OCI-LY1 (cell line): ENCODE data around the gene ZFHX3.

Experiments used
- H2AFZ ChIP-seq: fragments of 200-600 bp; sonication (generic), shearing (Covaris generic); 2 replicates; pipeline ENCODE4 v1.6.0; 2014; ENCODE audit warnings: antibody characterized with exemption, mild to moderate bottlenecking, low read length
- H3F3A ChIP-seq: fragments of 200-600 bp; sonication (generic), shearing (Covaris generic); 2 replicates; pipeline ENCODE4 v1.6.0; 2014; ENCODE audit warnings: mild to moderate bottlenecking, antibody characterized with exemption, low read length, moderate library complexity; ENCODE audit not compliant: insufficient read depth
- H3K27ac ChIP-seq: fragments of 200-600 bp; sonication (generic); 2 replicates; pipeline ENCODE4 v1.5.1; 2014; ENCODE audit warnings: low read length, mixed run types, mild to moderate bottlenecking, low read depth; ENCODE audit not compliant: poor library complexity, severe bottlenecking
- H3K27me3 ChIP-seq: fragments of 200-600 bp; sonication (generic); 2 replicates; pipeline ENCODE4 v1.6.0; 2014; ENCODE audit warnings: antibody characterized with exemption, mild to moderate bottlenecking, low read length, moderate library complexity; ENCODE audit not compliant: insufficient read depth
- H3K36me3 ChIP-seq: fragments of 200-600 bp; sonication (generic); 2 replicates; pipeline ENCODE4 v1.6.1; 2014; ENCODE audit warnings: mild to moderate bottlenecking, antibody characterized with exemption, low read length, moderate library complexity, mixed read lengths; ENCODE audit not compliant: insufficient read depth
- H3K4me1 ChIP-seq: fragments of 200-600 bp; sonication (generic); 2 replicates; pipeline ENCODE4 v1.5.1; 2014; ENCODE audit warnings: mild to moderate bottlenecking, low read length, moderate library complexity; ENCODE audit not compliant: insufficient read depth, severe bottlenecking
- H3K4me2 ChIP-seq: fragments of 200-600 bp; sonication (generic), shearing (Covaris generic); 2 replicates; pipeline ENCODE4 v1.6.1; 2014; ENCODE audit warnings: low read length
- H3K4me3 ChIP-seq: fragments of 200-600 bp; sonication (generic); 2 replicates; pipeline ENCODE4 v1.5.1; 2014; ENCODE audit warnings: low read length, low read depth, mild to moderate bottlenecking, mixed read lengths; ENCODE audit not compliant: poor library complexity, severe bottlenecking
- H3K79me2 ChIP-seq: fragments of 200-600 bp; shearing (Covaris generic); 2 replicates; pipeline ENCODE4 v1.6.1; 2016; ENCODE audit warnings: mixed run types, low read length, mixed read lengths; ENCODE audit not compliant: insufficient read depth
- H3K9ac ChIP-seq: fragments of 200-600 bp; sonication (generic), shearing (Covaris generic); 2 replicates; pipeline ENCODE4 v1.6.1; 2014; ENCODE audit warnings: mild to moderate bottlenecking, low read length, mixed read lengths
- H3K9me2 ChIP-seq: fragments of 200-600 bp; sonication (generic), shearing (Covaris generic); 2 replicates; pipeline ENCODE4 v1.6.1; 2014; ENCODE audit warnings: low read depth, mild to moderate bottlenecking, low read length, mixed read lengths
- H3K9me3 ChIP-seq: fragments of 200-600 bp; shearing (Covaris generic); 2 replicates; pipeline ENCODE4 v1.6.1; 2014; ENCODE audit warnings: low read length, mixed read lengths
- H4K20me1 ChIP-seq: fragments of 200-600 bp; sonication (generic), shearing (Covaris generic); 2 replicates; pipeline ENCODE4 v1.6.0; 2016; ENCODE audit warnings: mild to moderate bottlenecking, low read length; ENCODE audit not compliant: insufficient read depth
- EZH2 ChIP-seq: fragments of 200-600 bp; sonication (generic), shearing (Covaris generic); IDR thresholded peaks from 2 replicates; pipeline ENCODE4 v1.8.0; 2017; ENCODE audit warnings: borderline replicate concordance, mixed run types, mild to moderate bottlenecking, antibody characterized with exemption, low read length, moderate library complexity, mixed read lengths
- TF ChIP-seq, protein P1 (sequence below): fragments of 200-600 bp; sonication (generic), shearing (Covaris generic); IDR thresholded peaks from 2 replicates; pipeline ENCODE4 v1.5.1; 2017; ENCODE audit warnings: mild to moderate bottlenecking, antibody characterized with exemption, low read length, moderate library complexity, mixed read lengths

Gene ZFHX3

DNA sequence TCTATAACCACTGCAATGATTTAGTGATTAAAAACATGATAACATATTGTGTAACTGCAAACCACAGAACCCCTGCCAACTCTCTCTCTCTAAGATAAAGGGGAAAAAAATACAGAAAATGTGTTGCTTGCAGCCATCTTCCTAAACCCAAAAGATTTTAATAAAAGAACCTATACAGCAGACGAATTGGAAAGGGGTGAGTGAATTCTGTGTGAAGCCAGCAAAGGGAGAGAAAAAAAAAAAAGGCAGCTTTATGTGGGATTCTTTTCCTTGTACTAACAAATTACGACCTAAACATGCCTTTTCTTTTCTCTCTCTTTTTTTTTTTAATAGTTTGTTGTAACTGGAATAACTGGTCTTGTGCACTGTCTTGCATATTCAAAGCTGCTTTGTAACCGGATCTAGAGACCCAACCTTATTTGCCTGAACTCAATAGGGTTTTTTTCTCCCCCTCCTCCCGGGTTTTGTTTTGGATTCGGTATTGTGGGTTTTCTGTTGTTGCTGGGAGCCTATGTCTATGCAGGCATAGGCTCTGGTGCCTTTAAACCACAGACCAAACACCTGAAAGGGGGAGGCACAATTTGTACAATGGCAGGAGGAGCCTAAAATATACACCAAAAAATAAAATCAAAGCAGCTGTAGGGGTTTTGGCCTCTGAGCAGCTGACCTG is 7.0 kb upstream of the ZFHX3 start:
- H2AFZ ChIP-seq: no peak overlapping the region
- H3K4me2 ChIP-seq: no peak overlapping the region
- no peaks in the 10 kb centered on the region for H3K4me1 ChIP-seq
- H3K79me2 ChIP-seq: no peaks in the 10 kb centered on the region
- H4K20me1 ChIP-seq: no peaks in the 10 kb centered on the region
- no peak for TF ChIP-seq EZH2
- TF ChIP-seq, protein P1, sequence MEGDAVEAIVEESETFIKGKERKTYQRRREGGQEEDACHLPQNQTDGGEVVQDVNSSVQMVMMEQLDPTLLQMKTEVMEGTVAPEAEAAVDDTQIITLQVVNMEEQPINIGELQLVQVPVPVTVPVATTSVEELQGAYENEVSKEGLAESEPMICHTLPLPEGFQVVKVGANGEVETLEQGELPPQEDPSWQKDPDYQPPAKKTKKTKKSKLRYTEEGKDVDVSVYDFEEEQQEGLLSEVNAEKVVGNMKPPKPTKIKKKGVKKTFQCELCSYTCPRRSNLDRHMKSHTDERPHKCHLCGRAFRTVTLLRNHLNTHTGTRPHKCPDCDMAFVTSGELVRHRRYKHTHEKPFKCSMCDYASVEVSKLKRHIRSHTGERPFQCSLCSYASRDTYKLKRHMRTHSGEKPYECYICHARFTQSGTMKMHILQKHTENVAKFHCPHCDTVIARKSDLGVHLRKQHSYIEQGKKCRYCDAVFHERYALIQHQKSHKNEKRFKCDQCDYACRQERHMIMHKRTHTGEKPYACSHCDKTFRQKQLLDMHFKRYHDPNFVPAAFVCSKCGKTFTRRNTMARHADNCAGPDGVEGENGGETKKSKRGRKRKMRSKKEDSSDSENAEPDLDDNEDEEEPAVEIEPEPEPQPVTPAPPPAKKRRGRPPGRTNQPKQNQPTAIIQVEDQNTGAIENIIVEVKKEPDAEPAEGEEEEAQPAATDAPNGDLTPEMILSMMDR: no peak
- no peaks in the 10 kb centered on the region for H3K9me3 ChIP-seq
- H3K27ac ChIP-seq: no peak overlapping the region
- no peaks in the 10 kb centered on the region for H3K9me2 ChIP-seq
- no peaks in the 10 kb centered on the region for H3K36me3 ChIP-seq
- no peaks in the 10 kb centered on the region for H3F3A ChIP-seq
- no peaks in the 10 kb centered on the region for H3K27me3 ChIP-seq
- H3K4me3 ChIP-seq: no peak overlapping the region
- H3K9ac ChIP-seq: no peak overlapping the region

DNA sequence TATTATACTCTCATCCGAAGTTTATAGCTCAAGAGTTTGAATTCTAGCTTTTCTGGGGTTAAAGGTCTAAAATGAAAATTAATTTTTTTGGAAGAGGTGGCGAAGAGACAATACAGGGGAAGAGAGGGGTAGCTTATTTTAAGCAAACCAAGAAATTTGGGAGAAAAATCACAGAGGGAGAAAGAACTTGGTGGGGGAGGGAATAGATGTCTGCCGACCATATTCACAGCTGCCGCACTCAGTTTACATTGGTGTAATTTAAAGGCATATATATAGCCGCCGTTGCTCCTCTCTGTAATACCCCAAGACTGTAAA is 6.5 kb upstream of the ZFHX3 start:
- no peaks in the 10 kb centered on the region for H3K27me3 ChIP-seq
- H3K27ac ChIP-seq: no peak overlapping the region
- H3K9me2 ChIP-seq: no peaks in the 10 kb centered on the region
- no peaks in the 10 kb centered on the region for H3K4me1 ChIP-seq
- H2AFZ ChIP-seq: no peak overlapping the region
- H4K20me1 ChIP-seq: no peaks in the 10 kb centered on the region
- H3K36me3 ChIP-seq: no peaks in the 10 kb centered on the region
- TF ChIP-seq EZH2: no peak
- TF ChIP-seq, protein P1: no peak
- no peak overlapping the region for H3K9ac ChIP-seq
- H3K4me2 ChIP-seq: no peak overlapping the region
- H3K9me3 ChIP-seq: no peaks in the 10 kb centered on the region
- no peaks in the 10 kb centered on the region for H3F3A ChIP-seq
- no peak overlapping the region for H3K4me3 ChIP-seq
- H3K79me2 ChIP-seq: no peaks in the 10 kb centered on the region

DNA sequence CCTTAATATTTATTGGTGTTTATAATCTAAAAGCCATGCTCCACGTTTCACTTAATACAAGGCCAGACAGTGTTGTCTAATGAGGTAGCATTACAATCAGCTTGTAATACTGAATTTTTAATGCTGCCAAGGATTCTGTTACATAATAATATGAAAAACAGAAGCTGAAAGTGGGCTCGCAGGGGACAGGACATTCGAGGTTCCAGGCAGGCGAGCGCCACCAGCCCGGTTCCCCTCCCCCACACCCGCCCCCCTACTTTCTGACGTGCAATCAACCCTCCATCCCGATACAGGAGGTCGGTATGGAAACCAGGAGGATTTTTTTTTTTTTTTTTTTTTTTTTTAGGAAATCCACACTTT is 6.2 kb upstream of the ZFHX3 start:
- H3K27me3 ChIP-seq: 0 out of 2 replicates have a peak, but pooled peaks cover under 1% of the 10 kb centered on the region
- no peak overlapping the region for H3K4me2 ChIP-seq
- no peak overlapping the region for H3K4me3 ChIP-seq
- no peak overlapping the region for H2AFZ ChIP-seq
- no peaks in the 10 kb centered on the region for H3K4me1 ChIP-seq
- no peaks in the 10 kb centered on the region for H3K36me3 ChIP-seq
- H3K9ac ChIP-seq: no peak overlapping the region
- H3K27ac ChIP-seq: no peak overlapping the region
- TF ChIP-seq, protein P1: no peak
- H3K9me2 ChIP-seq: no peaks in the 10 kb centered on the region
- H4K20me1 ChIP-seq: no peaks in the 10 kb centered on the region
- no peaks in the 10 kb centered on the region for H3K9me3 ChIP-seq
- H3F3A ChIP-seq: no peaks in the 10 kb centered on the region
- no peaks in the 10 kb centered on the region for H3K79me2 ChIP-seq
